ENCODE measurements around the gene ARFGAP1. TPM values are rescaled to one million over a fixed set of nuclear protein-coding genes. Genes with fewer than 3 reads are reported as not detected.

Gene ARFGAP1
- total RNA-seq, 2 donors from 2014 or later, result 52.7 to 162 TPM

DNA sequence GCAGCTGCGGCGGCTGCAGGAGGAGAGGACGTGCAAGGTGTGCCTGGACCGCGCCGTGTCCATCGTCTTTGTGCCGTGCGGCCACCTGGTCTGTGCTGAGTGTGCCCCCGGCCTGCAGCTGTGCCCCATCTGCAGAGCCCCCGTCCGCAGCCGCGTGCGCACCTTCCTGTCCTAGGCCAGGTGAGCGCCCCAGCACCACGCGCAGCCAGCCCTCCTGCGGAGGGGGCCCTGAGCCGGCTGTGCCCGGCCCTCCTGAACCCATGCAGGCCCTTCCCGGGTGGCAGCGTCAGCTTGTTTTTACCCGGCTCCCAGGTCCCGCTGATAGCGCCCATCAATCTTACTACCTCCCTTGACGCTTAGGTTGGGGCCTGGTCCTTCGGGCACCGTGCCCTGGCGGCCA lies 33.2 kb upstream of the ARFGAP1 start:
- no peak for TF ChIP-seq POLR2A (IDR thresholded peaks at IDR 0.05)
- TF ChIP-seq, protein P1, sequence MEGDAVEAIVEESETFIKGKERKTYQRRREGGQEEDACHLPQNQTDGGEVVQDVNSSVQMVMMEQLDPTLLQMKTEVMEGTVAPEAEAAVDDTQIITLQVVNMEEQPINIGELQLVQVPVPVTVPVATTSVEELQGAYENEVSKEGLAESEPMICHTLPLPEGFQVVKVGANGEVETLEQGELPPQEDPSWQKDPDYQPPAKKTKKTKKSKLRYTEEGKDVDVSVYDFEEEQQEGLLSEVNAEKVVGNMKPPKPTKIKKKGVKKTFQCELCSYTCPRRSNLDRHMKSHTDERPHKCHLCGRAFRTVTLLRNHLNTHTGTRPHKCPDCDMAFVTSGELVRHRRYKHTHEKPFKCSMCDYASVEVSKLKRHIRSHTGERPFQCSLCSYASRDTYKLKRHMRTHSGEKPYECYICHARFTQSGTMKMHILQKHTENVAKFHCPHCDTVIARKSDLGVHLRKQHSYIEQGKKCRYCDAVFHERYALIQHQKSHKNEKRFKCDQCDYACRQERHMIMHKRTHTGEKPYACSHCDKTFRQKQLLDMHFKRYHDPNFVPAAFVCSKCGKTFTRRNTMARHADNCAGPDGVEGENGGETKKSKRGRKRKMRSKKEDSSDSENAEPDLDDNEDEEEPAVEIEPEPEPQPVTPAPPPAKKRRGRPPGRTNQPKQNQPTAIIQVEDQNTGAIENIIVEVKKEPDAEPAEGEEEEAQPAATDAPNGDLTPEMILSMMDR (IDR thresholded peaks at IDR 0.05), result no peak
- Histone ChIP-seq H3K4me1 (peaks cover 7% of the 10 kb centered on the region), H3K27ac (no peak overlapping the region), H3K27me3 (no peaks in the 10 kb centered on the region), H3K4me3 (no peak overlapping the region), H3K36me3 (replicated peaks in 1 of 2; ENCODE audit: insufficient read depth in 1 of 2, low read depth in 2 of 2) (no peaks in the 10 kb centered on the region), H3K9me3 (no peaks in the 10 kb centered on the region)
- DNase-seq, result no peak
- intact Hi-C loops (cut with DNase I), result no loop called here
- WGBS, 2 donors, result 79 to 81% methylated on average over 18 to 29 of the region's 30 CpGs
- ATAC-seq, result no peak

DNA sequence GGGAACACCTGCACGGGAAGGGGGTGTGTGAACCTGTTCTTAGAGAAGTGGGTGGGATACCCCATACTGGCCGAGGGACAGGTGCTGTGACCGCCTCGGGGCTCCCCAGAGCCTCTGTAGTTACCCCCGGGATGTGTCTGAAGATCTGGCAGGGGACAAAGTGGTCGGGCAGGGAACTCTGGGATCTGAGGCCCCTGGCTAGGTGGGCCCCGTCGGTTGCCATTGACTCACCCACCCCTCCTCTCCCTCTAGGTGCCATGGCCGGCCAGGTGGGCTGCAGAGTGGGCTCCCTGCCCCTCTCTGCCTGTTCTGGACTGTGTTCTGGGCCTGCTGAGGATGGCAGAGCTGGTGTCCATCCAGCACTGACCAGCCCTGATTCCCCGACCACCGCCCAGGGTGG lies 32.6 kb upstream of the ARFGAP1 start:
- DNase-seq (no peak), ATAC-seq (no peak)
- H3K27ac ChIP-seq, result no peak overlapping the region
- H3K4me1 ChIP-seq, result peaks cover 1% of the 10 kb centered on the region
- no peaks in the 10 kb centered on the region for H3K36me3 ChIP-seq (replicated peaks in 1 of 2; ENCODE audit: insufficient read depth in 1 of 2, low read depth in 2 of 2)
- intact Hi-C loops (cut with DNase I), result no loop called here
- WGBS, 2 donors, result 67 to 86% methylated on average over 1 to 9 of the region's 11 CpGs
- TF ChIP-seq POLR2A (IDR thresholded peaks at IDR 0.05), result no peak
- TF ChIP-seq, protein P1 (IDR thresholded peaks at IDR 0.05), result no peak
- no peaks in the 10 kb centered on the region for H3K9me3 ChIP-seq
- no peak overlapping the region for H3K4me3 ChIP-seq
- H3K27me3 ChIP-seq, result no peaks in the 10 kb centered on the region

DNA sequence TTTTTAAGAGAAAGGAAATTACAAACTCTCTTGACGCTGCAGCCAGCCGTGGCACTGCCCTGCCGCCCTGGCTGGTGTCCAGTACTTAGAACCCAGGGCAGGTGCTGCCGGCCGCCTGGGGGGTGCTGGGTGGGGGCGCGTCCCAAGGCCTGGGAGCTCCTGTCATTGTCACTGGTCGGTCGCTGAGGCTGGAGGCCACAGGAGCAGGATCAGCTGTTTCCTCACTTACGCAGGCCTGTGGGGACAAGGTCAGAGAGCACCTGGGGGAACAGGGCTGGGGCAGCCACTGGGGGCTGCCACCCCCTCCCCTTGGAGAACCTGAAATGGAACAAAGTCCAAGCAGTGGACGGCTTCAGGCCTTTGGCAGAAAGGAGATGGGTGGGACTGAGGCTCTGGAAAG lies 31.3 kb upstream of the ARFGAP1 start:
- Histone ChIP-seq H3K27ac (no peak overlapping the region), H3K9me3 (no peaks in the 10 kb centered on the region), H3K4me3 (no peak overlapping the region), H3K36me3 (replicated peaks in 1 of 2; ENCODE audit: insufficient read depth in 1 of 2, low read depth in 2 of 2) (no peaks in the 10 kb centered on the region), H3K4me1 (no peaks in the 10 kb centered on the region), H3K27me3 (no peaks in the 10 kb centered on the region)
- ATAC-seq, result no peak
- intact Hi-C loops (cut with DNase I), result no loop called here
- DNase-seq, result no peak
- TF ChIP-seq, protein P1 (IDR thresholded peaks at IDR 0.05), result no peak
- no peak for TF ChIP-seq POLR2A (IDR thresholded peaks at IDR 0.05)
- 17 to 23% methylated on average over 9 to 11 of the region's 11 CpGs for WGBS, 2 donors

DNA sequence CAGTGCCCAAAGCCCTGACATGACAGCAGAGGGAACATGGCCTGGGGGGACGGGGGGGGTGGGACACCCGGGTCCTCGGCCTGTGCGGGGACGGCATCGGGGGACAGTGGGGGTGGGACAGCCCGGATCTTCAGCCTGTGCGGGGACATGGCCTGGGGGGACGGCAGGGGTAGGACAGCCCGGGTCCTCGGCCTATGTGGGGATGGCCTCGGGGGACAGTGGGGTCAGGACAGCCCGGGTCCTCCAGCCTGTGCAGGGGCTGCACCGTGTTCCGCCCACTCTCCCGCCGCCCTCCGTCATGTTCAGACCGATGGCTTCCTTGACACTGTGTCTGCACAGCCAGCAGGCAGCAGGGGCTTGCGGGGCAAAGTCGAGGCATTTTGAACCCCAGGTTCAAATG lies 29.9 kb upstream of the ARFGAP1 start:
- intact Hi-C loops (cut with DNase I), result no loop called here
- no peak for DNase-seq
- H3K9me3 ChIP-seq, result no peaks in the 10 kb centered on the region
- H3K36me3 ChIP-seq (replicated peaks in 1 of 2; ENCODE audit: insufficient read depth in 1 of 2, low read depth in 2 of 2), result no peaks in the 10 kb centered on the region
- H3K4me1 ChIP-seq, result peaks cover 7% of the 10 kb centered on the region
- H3K27ac ChIP-seq, result no peak overlapping the region
- TF ChIP-seq, protein P1 (IDR thresholded peaks at IDR 0.05), result no peak
- WGBS, 2 donors, result 64 to 81% methylated on average over 14 to 18 of the region's 21 CpGs
- peaks cover 0 to 1% of the 10 kb centered on the region in 2 donors for H3K27me3 ChIP-seq
- no peak overlapping the region for H3K4me3 ChIP-seq
- no peak for ATAC-seq

DNA sequence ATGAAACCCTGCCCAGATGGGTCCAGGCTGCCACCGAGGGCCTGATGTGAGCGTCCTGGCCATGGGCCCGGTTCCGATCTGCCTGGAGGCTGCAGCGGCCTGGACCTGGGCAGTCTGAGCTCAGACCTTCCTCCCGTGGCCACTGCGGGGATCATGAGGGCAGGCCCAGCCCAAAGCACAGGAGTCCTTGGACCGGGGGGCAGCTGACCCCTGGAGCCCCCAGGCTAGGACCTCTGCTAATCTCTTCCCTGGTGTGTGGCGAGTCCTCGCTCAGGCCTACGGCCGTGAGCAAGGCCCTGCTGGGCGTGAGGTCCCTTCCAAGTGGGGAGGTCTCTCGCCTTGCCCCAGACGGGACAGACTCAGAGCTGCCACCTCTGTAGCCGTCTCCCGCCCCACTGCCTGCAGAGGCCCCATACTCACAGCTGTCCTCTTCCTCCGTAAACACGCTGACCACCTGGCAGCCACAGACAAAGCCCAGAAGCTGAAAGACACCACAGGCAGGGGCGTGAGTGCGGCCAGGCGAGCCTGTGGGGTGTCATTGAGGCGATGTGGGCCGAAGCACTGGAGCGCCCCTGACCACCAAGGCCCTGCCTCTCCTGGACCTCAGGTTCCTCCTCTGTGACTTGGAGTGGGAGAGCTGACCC lies 28.9 kb upstream of the ARFGAP1 start:
- DNase-seq (no peak), ATAC-seq (no peak)
- Histone ChIP-seq H3K4me3 (no peak overlapping the region), H3K36me3 (replicated peaks in 1 of 2; ENCODE audit: insufficient read depth in 1 of 2, low read depth in 2 of 2) (no peaks in the 10 kb centered on the region), H3K4me1 (peaks cover 7% of the 10 kb centered on the region), H3K9me3 (no peaks in the 10 kb centered on the region), H3K27ac (no peak overlapping the region), H3K27me3 (peaks cover 0 to 5% of the 10 kb centered on the region in 2 donors)
- intact Hi-C loops (cut with DNase I), result no loop called here
- TF ChIP-seq POLR2A (IDR thresholded peaks at IDR 0.05), result no peak
- TF ChIP-seq, protein P1 (IDR thresholded peaks at IDR 0.05), result no peak
- 67 to 68% methylated on average over 9 to 25 of the region's 25 CpGs for WGBS, 2 donors
